Measurements from ENCODE around the gene SGIP1.
"Not testable (repeated sequence)": the region's sequence is repeated elsewhere in the genome, so short reads cannot be mapped to it uniquely, and the experiment has no call there.

The SGIP1 gene

GRCh38 chr1:66770240-66770639, 236.3 kb downstream of the SGIP1 start:
- no peak for DNase-seq

DNA sequence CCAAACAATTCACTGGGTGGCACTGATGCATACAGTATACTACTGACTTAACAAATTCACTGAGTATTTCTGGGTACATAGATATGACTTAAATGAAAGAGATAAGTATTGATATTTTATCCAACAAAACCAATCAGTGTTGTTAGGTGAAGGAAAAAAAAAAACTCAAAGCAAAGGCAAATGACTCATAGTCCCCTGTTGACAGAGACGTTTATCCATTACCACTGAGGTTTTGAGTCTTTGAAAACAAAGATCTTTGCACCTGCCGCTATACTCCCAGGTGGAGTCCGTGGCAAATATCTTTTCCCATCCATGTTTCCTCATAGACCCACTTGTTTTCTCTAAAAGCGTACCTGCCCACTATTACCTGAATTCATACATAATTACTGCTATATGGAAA, 236.7 kb downstream of the SGIP1 start:
- DNase-seq, result no peak

DNA sequence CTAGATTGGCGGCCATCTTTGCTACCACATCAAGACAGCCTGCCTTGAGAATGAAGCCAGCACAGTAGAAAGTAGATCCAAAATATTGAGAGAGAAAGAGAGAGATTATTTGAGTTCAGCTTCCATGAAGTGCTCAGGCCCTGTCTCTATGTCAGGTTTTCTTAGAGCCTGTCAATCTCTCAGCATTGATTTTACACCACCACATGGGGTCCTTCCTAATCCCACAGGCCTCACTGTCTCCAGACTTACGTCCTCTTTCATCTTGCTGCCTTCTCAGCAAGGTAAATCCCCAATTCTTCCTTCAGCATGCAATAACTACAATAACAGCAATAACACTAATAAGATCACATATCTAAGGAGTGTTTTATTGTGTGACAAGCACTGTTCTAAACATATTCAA, 239.3 kb downstream of the SGIP1 start:
- no peak for DNase-seq

GRCh38 chr1:66774438-66774837, 240.5 kb downstream of the SGIP1 start:
- DNase-seq, result no peak

DNA sequence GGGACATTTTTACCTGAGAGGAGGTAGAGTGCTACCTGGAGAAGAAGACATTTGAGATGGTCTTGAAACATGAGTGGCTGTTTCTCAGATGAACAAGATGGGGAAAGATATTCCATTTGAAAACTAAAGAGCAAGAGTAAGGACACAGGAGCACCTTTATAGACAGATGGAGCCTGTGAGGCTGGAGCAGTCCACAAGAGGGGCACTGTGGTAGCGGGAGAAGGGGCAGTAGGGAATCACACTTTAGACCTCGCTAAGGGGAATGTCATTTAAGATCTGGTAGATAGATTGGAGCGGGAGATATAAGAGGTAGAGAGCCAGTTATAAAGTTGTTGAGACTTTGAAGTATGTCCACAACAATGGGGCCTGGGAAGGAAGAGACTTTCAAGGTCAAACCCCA, 241.7 kb downstream of the SGIP1 start:
- no peak for DNase-seq

GRCh38 chr1:66777831-66778230, 243.9 kb downstream of the SGIP1 start:
- DNase-seq, result no peak

GRCh38 chr1:66778266-66778665, 244.3 kb downstream of the SGIP1 start:
- no peak for DNase-seq

GRCh38 chr1:66778969-66779368, 245.0 kb downstream of the SGIP1 start:
- no peak for DNase-seq

GRCh38 chr1:66779475-66780078, 245.6 kb downstream of the SGIP1 start:
- no peak for DNase-seq

- DNase-seq, result not testable (repeated sequence)
These were observed 251.8 kb downstream of the SGIP1 start for GRCh38 chr1:66785800-66786199.

DNA sequence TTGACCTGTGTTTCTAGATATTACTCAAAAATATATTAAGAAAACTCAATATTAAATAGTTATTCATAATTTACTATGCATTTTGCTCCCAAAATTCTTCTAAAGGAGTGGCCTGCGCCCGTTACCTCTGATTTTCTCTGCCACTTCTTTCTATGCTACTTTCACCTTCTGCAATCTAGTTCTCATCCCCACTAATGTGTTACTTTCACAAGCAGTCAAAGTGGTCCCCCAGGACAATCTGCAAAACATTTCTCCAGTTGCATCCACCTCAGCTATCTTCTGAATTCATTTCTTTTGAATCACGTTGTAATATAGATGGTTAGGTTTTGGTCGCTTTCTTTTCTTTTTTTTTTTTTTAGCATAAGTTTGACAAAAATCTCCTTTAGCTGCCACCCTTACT, 253.7 kb downstream of the SGIP1 start:
- no peak for DNase-seq

DNA sequence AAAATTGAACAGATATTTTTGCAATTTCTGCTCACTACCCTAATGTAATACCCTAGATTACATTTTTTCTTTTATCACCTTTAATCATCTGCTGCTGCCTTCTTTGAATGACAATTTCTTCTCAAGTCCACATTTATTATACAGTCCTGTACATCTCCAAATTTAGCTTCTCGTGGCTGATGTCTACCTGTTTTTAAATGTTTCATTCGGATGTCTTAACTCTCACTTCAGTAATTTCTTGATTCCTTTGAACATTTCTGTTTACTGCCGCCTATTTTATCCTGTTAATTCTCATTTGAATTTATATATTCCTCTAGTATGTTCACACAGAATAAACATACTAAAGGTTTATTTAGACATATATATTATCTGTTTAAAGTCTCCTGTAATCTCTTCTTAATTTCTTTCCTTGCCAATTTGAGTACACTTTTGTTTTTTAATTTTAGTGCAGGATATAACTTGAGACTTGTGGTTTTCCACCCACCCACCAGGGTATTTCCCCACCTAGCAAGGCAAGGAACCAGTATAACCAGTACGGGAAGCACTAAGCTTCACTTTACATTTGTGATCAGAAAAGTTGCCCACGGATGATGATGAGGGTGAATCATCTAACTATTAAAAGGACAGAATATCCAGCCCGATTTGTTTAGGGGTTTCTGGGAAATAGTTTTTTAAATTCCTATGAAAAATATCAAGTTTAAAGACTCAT, 254.4 kb downstream of the SGIP1 start:
- DNase-seq, result no peak

DNA sequence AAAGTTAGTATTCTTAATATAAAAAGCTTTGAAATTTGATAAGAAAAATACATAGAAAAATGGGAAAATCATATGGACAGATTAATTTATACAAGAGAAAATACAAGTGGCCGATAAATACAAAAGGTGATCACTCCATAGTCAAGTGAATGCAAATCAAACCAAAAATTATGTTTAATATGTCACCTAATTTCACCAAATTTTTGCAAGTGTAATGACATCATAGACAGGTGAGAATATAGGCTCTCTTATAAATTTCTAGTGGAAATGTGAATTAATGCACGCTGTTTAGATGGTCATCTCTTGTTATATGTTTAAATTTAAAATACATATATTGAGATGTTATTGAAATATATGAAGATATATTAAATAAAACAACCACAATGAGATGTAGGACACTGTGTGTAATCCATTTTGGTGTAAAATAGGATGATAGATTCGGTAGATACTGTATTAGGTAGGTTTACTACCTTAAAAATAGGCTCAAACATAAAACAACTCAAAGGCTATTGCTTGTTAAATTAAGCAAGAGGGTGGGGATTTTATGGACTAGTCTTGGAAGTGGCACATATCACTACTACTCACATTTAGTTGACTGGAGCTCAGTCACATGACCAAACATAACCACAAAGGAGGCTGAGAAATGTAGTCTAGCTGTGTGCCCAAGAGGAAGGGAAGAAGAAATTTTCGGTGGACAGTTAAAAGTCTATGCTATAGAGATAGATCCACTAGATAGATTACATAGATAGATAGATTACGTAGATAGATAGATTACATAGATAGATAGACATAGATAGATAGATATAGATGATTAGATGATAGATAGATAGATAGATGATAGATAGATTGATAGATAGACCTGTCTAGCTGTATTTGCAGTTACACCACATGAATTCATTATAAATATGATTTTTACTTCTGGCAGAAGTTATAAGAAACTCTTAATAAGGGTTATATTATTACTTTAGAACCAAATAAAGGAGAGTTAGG, 258.0 kb downstream of the SGIP1 start:
- no peak for DNase-seq

DNA sequence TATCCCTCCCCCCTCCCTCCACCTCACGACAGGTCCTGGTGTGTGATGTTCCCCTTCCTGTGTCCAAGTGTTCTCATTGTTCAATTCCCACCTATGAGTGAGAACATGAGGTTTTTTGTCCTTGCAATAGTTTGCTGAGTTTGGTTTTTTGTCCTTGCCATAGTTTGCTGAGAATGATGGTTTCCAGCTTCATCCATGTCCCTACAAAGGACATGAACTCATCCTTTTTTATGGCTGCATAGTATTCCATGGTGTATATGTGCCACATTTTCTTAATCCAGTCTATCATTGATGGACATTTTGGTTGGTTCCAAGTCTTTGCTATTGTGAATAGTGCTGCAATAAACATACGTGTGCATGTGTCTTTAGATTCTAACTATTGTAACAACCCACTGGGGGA, 261.9 kb downstream of the SGIP1 start:
- DNase-seq, result not testable (repeated sequence)
